Measurements from ENCODE around the gene TGFBR3L.
A peak's percentile ranks its signal among the peaks of the same experiment; 100 is the strongest.

Gene TGFBR3L

DNA sequence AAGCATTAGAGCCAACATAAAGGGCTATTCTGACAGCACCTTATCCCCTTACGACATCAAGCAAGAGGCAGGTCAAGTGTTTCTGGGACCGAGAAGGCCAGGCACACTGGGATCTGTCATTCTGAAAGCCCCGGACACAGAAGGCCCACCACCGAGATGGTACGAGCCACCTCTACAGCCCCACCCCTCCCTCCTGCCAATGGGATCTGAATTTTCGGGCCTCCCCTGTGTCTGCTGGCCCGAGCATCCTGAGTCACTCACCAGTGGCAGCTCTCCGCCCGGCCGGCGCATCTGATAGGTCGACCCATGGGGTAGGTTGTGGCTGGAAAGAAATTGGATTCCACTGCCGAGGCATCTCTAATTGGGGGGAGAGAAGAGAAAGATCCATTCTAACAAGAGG is 26.2 kb downstream of the TGFBR3L start:
- DNase-seq (ENCODE audit: low read depth), result no peak
- TF ChIP-seq, protein P1, sequence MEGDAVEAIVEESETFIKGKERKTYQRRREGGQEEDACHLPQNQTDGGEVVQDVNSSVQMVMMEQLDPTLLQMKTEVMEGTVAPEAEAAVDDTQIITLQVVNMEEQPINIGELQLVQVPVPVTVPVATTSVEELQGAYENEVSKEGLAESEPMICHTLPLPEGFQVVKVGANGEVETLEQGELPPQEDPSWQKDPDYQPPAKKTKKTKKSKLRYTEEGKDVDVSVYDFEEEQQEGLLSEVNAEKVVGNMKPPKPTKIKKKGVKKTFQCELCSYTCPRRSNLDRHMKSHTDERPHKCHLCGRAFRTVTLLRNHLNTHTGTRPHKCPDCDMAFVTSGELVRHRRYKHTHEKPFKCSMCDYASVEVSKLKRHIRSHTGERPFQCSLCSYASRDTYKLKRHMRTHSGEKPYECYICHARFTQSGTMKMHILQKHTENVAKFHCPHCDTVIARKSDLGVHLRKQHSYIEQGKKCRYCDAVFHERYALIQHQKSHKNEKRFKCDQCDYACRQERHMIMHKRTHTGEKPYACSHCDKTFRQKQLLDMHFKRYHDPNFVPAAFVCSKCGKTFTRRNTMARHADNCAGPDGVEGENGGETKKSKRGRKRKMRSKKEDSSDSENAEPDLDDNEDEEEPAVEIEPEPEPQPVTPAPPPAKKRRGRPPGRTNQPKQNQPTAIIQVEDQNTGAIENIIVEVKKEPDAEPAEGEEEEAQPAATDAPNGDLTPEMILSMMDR (IDR thresholded peaks at IDR 0.05; ENCODE audit: low read depth, low read length, missing control alignments), result no peak
- no peak overlapping the region for H3K4me3 ChIP-seq (ENCODE audit: low read depth, low read length)

DNA sequence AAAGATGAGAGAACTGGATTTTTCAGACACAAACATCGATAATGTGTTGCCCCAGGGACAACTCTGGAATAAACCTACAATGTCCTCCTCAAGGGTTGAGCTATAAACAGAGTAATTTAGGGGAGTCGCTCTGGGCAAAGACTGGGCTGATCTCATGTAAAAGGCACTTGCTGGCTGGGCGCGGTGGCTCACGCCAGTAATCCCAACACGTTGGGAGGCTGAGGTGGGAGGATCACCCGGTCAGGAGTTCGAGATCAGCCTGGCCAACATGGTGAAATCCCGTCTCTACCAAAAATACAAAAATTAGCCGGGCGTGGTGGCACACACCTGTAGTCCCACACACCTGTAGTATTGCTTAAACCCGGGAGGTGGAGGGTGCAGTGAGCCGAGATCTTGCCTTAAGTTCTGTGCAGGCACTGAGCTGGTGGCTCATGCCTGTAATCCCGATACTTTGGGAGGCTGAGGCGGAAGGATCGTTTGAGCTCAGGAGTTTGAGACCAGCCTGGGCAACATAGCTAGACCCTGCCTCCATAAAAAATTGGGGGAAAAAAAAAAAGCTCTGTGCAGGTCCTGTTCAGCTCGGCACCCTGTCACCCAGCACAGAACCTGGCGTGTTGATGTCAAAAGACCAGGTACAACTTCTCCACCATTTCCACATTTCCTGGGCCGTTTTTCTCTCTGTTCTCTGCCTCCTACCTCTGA is 27.4 kb downstream of the TGFBR3L start:
- DNase-seq (ENCODE audit: low read depth), result no peak
- TF ChIP-seq, protein P1 (IDR thresholded peaks at IDR 0.05; ENCODE audit: low read depth, low read length, missing control alignments), result no peak
- H3K4me3 ChIP-seq (ENCODE audit: low read depth, low read length), result peak overlapping the region; percentile 88; the same call in 1 of the 2 replicates

DNA sequence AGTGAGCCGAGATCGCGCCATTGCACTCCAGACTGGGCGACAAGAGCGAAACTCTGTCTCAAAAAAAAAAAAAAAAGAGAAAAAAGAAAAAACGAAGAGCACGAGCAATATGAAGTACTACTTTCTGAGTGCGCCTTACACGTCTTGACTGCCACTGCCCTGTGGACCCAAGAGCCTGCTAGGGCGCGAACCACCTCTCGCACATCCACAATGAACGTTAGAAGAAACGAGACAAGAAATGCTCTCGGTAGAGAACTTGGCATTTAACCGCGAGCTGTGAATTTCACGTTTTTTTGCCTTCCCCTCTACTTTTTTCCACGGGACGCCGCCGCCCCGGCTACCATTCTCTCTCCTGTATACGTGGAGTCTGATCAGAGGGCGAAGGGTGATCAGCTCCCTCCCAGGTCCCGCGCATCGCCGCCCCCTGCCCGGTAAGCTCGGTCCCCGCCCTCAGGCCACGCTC is 28.4 kb downstream of the TGFBR3L start:
- DNase-seq (ENCODE audit: low read depth), result no peak
- peak overlapping the region; percentile 88 for H3K4me3 ChIP-seq (ENCODE audit: low read depth, low read length)
- TF ChIP-seq, protein P1 (IDR thresholded peaks at IDR 0.05; ENCODE audit: low read depth, low read length, missing control alignments), result no peak

DNA sequence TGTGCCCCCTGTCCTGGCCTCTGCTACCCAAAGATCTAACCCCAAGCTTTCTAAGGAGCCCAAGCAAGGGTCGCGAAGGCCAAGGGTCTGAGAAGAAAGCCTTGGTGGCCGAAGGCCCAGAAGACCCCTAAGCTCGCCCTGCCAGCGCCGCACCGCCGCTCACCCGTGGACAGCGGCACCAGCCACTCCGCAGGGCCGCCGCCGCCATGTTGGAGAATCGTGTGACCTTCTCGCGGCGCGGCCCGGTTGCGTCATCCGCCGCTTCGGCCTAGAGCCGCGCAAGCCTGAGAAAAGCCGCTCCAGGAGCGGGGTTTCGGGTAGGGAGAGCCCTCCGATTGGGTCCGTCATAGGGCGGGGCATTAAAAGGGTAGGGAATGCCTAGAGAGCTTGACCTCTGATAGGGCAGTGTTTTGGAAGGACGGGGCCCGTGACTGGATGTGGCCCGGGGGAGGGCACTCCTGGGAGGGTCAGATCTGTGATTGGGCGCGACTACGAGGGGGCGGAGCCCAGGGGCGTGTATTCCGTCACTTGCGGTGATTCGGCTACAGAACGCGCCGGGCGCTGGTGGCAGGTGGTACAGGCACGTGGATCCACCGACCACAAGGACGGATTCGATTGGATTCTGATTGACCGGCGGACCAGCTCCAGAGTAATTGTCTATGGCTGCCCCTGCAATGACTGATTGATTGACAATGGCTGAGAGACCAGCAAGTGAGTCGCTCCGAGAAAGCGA is 29.0 kb downstream of the TGFBR3L start, which contains the start of gene TIMM44:
TSS of gene TIMM44 (minus strand) at position 223 of the 733 bp plus-strand sequence. CDS start at position 208, 15 bp downstream.
- peak; percentile 97 for DNase-seq (ENCODE audit: low read depth)
- peak within 1 kb of the TSS; percentile 88 for H3K4me3 ChIP-seq (ENCODE audit: low read depth, low read length)
- TF ChIP-seq, protein P1 (IDR thresholded peaks at IDR 0.05; ENCODE audit: low read depth, low read length, missing control alignments), result no peak

DNA sequence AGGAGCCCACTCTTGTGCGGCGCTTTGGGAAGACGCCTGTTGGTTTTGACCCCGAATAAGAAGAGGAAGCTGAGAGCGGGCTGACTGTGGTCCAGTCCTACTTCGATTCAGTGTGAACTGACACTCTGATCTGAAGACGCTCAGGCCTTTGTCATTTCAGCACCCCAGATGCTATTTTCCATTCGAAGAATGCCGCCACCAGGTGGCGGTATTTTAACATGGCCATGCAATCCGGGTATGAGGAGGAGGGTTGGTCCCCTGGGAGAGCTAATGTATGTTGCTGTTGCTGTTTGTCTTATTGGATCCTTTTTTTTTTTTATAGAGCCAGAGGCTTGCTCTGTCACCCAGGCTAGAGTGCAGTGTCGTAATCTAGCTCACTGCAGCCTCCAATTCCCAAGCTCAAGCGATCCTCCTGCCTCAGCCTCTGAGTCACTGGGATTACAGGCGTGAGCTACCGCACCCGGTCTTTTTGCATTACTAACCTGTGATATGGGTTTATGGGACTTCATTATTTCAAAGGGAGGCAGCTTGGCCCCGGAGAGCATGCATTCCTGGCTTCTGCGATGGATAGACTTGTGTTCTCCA is 29.6 kb downstream of the TGFBR3L start:
- DNase-seq (ENCODE audit: low read depth), result peak; percentile 79
- TF ChIP-seq, protein P1 (IDR thresholded peaks at IDR 0.05; ENCODE audit: low read depth, low read length, missing control alignments), result peak; percentile 78
- peak overlapping the region; percentile 88 for H3K4me3 ChIP-seq (ENCODE audit: low read depth, low read length)

DNA sequence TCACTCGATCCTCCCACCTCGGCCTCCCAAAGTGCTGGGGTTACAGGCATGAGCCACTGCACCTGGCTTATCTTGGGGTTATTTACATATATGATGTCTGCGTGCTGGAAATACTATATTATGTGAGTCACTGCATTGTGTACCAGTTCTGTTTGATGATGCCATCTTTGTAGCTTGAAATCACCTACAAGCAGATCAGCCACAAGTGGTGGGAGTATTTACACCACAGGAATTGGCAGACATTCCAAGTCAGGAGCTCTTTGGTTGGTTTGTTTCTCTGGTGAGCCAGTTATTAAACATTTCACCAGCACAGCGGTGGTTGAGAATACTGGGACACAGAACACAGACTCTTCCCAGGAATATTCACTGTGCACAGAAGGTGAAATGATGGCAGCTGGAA is 33.3 kb downstream of the TGFBR3L start:
- H3K4me3 ChIP-seq (ENCODE audit: low read depth, low read length), result no peak overlapping the region
- no peak for DNase-seq (ENCODE audit: low read depth)
- TF ChIP-seq, protein P1 (IDR thresholded peaks at IDR 0.05; ENCODE audit: low read depth, low read length, missing control alignments), result no peak

Measured in GM12864 (cell line).